ENCODE measurements around the gene LIN37.
"Not testable (repeated sequence)": the region's sequence is repeated elsewhere in the genome, so short reads cannot be mapped to it uniquely, and the experiment has no call there.

The LIN37 gene

DNA sequence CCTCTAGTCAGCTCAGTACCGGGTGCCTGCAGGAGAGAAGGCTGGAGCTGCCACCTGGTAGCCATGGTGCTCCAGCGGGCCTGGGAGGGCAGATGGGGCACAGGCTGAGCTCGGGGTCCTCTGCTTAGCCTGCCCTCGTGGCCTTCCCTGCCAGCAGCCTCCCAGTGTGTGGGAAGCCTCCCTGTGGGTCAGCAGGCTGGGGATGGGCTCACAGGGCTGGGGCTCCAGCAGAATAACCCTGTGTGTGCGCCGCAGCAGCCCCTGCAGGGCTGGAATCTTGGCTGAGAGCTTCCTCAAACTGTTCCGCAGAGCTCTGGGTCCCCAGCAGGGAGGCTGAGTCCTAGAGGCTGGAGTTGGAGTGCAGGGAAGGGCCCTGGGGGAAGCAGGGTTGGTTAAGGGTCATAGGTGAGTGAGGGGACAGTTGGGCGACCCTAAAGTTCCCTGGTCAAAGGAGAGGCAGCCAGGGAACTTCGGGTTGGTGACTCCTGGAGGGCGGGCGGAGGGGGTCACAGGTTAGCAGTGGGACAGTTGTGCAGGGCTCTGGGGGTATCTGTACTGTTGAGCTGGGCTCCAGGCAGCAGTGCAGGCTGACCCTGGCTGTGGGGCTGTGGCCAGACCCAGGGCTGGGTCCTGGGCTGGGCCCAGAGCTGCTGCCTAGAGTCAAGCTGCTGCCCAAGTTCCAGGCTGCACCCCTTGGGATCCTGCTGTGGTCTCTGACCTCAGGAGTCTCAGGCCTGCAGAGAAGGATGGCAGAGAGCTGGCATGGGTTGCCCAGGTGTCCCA lies 41.0 kb downstream of the LIN37 start:
- DNase-seq (ENCODE audit: low read depth in 2 of 2) = no peak

DNA sequence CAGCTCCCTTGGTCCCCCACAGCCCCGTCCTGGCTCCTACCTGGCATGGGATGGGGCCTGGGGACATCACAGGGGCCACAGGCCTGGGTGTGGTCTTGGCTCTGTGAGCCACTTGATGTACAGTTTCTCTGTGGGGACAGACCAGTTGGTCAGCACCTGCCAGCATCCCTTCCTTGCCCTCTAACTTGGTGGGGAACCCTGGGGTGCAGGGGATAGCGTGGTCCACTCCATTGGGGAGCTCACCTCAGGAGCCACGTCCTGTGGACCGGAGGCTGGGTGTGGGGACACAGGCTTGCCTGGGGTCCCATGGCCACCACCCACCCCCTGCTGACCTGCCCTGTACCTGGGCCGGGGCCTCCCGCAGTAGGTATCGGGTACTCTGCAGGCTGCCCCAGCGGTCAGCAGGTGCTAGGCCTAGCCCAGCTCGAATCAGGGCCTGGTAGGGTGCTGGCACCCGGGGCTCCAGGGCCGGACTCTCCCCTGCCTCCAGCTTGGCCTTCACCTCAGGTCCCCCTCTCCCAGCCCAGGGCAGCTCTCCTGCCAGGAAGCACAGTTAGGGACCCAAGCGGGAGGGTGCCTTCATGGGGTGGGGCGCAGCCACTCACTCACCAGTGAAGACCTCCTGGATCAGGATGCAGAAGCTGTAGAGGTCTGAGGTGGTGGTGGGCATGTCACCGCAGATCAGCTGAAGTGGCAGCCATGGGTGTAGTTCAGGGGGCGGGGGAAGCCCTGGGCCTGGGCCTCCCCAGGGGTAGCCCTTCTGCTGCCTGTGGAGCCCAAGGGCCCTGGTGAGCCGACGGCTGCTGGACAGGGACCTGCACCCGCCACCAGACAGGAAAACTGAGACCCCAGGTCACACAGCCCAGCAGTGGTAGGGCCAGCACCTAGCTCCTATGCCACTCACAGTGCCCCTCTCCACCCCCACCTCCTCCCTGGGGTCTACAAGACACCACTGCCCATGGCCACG lies 41.9 kb downstream of the LIN37 start:
- no peak for DNase-seq (ENCODE audit: low read depth in 2 of 2)

DNA sequence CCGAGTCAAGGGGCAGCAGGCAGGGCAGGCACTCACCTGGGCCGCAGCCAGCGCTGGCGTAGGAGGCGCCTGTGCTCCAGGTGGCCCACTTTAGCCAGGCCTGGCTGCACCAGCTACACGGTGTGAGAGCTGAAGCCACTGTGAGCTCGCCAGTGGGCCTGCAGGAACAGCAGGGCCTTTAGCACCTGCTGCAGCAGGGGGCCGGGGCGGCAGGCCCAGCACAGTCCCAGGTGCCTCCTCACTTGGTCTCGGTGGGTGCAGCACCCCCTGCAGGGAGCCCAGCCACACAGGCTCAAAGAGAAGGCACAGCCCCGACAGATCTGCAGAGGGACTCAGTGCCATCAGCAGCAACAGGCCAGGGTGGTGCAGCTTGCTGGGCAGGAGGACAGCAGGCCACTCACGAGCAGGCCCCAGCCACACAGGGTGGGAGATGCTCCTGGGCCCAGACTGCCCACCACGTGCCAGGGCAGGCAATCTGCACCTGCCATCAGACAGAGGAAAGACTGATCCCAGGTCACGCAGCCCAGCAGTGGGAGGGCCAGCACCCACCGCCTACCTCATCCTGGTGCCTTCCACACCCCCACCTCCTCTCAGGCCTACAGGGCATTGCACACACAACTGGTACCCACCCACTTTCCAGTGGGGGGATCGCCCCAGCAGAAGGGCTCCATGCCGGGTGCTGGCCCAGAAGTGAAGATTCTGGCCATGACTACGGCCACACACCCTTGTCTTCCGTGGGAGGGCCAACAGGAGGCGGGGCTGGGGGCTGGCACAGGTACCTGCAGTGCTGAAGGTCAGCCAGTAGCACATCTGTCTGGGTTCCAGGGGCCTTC lies 42.8 kb downstream of the LIN37 start:
- DNase-seq (ENCODE audit: low read depth in 2 of 2) = no peak

- DNase-seq (ENCODE audit: low read depth in 2 of 2) = no peak
Observed at GRCh38 chr19:35791814-35792279, 43.5 kb downstream of the LIN37 start.

GRCh38 chr19:35792312-35792711 lies 43.9 kb downstream of the LIN37 start:
- DNase-seq (ENCODE audit: low read depth in 2 of 2) = no peak

DNA sequence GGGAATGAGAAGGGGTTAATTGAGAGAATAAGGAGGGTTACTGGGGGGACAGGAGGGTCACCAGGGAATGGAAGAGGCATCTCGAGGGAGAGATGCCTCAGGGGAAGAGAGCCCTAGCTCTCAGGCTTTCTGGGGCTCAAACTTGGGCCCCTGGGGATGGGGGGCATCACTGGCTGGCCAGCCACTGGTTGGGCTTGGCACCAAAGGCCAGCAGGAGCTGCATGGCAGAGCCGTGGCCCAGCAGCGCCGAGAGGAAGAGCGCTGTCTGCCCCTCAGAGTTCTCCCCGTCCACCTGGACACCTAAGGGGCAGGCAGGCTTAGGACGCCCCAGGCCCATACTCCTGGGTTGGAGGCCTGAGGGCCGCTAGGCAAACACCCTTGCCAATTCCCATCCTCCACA lies 44.5 kb downstream of the LIN37 start:
- no peak for DNase-seq (ENCODE audit: low read depth in 2 of 2)

DNA sequence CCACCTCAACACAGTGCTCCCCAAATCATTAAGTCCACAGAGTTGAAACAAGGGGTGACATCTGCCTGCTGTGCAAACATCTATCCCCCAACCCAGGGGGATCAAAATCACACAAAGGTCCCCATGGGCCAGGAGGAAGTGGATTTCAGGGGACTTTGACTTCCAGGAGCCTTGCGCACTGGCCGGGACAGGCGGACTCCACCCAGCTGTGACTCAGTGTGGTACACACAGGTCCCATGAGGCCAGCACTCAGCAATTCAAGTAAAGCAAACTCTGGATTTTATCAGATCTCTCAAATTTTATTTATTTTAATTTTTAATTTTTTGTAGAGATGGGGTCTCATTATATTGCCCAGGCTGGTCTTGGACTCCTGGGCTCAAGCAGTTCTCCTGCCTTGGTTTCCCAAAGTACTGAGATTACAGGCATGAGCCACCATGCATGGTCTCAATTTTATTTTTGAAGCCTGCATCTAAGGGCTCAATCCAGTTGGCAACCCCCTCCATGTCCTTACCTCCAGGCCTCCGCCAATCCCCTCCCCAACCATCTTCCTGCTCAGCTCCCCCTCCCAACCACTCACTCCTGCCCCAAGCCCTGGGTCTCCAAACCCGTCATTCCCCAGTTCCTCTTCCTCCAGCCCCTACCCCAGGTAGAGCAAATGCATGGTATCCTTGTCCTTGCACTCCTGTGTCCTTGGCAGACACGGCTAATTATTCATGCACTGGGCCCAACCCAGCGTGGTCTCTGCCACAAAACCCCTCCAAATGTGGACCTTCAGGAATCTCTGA lies 45.2 kb downstream of the LIN37 start:
- DNase-seq (ENCODE audit: low read depth in 2 of 2) = no peak

DNA sequence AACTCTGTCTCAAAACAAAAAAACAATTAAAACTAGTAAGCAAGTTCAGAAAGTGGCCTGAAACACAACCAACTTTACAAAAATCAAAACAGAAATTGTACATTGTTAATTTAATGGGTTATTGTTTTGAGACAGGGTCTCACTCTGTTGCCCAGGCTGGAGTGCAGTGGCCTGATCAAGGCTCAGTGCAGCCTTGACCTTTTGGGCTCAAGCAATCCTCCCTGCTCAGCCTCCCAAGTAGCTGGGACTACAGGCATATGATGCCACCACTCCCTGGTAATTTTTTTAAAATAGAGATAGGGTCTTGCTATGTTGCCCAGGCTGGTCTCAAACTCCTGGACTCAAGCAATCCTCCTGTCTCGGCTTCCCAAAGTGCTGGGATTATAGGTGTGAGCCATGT lies 47.2 kb downstream of the LIN37 start:
- DNase-seq (ENCODE audit: low read depth in 2 of 2) = not testable (repeated sequence)

DNA sequence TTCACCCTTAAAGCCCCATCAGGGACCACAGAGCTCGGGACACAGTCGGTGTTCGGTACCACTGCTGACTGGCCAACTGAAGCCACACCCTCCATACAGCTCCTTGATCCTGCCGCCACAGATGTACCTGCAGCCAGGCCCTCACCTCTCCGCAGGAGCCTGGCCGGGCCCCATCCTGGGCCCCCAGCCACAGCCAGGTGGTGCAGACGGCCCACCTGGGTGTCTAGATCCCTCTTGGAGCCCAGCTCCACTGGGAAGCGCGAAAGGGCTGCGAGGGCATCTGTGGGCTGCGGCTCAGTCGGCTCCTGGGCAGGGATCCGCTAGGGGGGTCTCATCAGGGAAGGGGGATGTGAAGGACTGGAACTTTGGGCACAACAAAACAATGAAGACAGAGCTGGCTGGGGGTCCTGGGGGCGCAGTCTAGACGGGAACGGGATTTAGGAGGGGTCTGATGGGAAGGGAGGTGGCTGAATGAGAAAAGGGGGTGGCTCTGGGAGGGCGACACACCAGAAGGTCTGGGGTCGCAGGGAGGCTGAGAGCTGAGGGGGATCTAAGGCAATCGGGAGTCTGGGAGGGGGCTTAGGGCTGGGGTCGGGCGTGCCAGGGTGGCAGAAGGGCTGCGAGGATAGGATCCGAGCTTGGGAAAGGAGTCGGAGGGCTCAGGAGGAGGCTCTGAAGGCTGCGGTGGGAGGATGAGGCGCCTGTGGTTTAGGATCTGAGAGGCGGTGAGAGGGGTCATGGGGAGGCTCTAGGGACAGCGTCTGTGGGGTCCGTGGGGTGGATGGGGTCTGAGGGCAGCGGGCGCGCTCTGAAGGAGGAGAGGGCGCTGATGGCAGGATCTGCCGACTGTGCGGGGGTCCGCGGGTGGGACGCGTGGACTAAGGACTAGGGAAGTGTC lies 48.5 kb downstream of the LIN37 start:
- no peak for DNase-seq (ENCODE audit: low read depth in 2 of 2)

DNA sequence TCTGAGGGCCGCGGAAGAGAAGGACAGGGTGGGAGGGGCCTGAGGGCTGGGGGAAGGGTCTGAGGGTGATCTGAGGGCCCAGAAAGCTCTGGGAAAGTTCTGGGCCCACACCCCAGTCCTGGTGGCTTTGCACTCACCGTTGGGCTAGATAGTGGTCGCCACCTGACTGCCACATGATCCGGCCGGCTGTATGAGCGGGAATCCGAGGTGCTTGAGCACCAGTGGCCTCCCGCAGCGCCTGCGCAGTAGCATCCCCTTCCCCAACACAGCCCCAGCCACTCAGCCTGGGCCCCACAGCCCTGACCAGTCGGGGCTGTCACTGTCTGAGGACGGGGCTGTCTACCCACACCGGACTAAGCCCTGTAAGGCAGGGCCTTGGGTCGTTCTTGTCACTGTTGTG lies 49.3 kb downstream of the LIN37 start:
- DNase-seq (ENCODE audit: low read depth in 2 of 2) = no peak

GRCh38 chr19:35801828-35802227 lies 53.5 kb downstream of the LIN37 start:
- no peak for DNase-seq (ENCODE audit: low read depth in 2 of 2)

Data from stimulated activated CD8-positive, alpha-beta memory T cell treated with anti-CD3 and anti-CD28 coated beads, Interleukin-7, amount 100 ng/mL, for 1 hour (primary cell).